ENCODE data around the gene SERGEF. TPM values are rescaled to one million over a fixed set of nuclear protein-coding genes. Genes with fewer than 3 reads are reported as not detected.

Gene SERGEF
- polyA plus RNA-seq, 3 donors, result 14.3 to 33.7 (median 33.3) TPM

- WGBS (ENCODE audit: insufficient coverage), result 87% methylated on average over 5 of the region's 8 CpGs
- H3K27ac ChIP-seq (ENCODE audit: low read depth in 1 of 2, low read length in 2 of 2), result no peak overlapping the region
- Mint-ChIP-seq H3K9me3 (peaks cover 0 to 3% (median 0%) of the 10 kb centered on the region in 7 donors), H3K4me1 (peaks cover 15% of the 10 kb centered on the region), H3K36me3 (peaks cover 1 to 6% of the 10 kb centered on the region in 2 donors), H3K27ac (peak overlapping the region in 1 of 7 donors; percentile 59), H3K4me3 (peak overlapping the region in 1 of 2 donors; percentile 100), H3K27me3 (ENCODE audit: low read depth in 3 of 3) (peaks cover 9 to 12% (median 11%) of the 10 kb centered on the region in 3 donors)
- TF ChIP-seq, protein P1, sequence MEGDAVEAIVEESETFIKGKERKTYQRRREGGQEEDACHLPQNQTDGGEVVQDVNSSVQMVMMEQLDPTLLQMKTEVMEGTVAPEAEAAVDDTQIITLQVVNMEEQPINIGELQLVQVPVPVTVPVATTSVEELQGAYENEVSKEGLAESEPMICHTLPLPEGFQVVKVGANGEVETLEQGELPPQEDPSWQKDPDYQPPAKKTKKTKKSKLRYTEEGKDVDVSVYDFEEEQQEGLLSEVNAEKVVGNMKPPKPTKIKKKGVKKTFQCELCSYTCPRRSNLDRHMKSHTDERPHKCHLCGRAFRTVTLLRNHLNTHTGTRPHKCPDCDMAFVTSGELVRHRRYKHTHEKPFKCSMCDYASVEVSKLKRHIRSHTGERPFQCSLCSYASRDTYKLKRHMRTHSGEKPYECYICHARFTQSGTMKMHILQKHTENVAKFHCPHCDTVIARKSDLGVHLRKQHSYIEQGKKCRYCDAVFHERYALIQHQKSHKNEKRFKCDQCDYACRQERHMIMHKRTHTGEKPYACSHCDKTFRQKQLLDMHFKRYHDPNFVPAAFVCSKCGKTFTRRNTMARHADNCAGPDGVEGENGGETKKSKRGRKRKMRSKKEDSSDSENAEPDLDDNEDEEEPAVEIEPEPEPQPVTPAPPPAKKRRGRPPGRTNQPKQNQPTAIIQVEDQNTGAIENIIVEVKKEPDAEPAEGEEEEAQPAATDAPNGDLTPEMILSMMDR (IDR thresholded peaks at IDR 0.05), result no peak
- H4K20me1 ChIP-seq (ENCODE audit: insufficient read depth, low read length), result no peaks in the 10 kb centered on the region
- H3K79me2 ChIP-seq (ENCODE audit: insufficient read depth, low read length), result no peaks in the 10 kb centered on the region
- H3K9me3 ChIP-seq (replicated peaks in 1 of 2; ENCODE audit: control insufficient read depth in 1 of 2, insufficient read depth in 1 of 2, low read length in 2 of 2), result no peaks in the 10 kb centered on the region
- peaks cover 13 to 19% of the 10 kb centered on the region in 2 donors for H3K4me1 ChIP-seq (ENCODE audit: control insufficient read depth in 1 of 2, insufficient read depth in 2 of 2, low read length in 2 of 2)
- no peak for DNase-seq
- peaks cover 10 to 11% of the 10 kb centered on the region in 2 donors for H3K27me3 ChIP-seq (ENCODE audit: control insufficient read depth in 2 of 2, insufficient read depth in 2 of 2, low read length in 2 of 2)
- no peak overlapping the region for H3K4me2 ChIP-seq (replicated peaks; ENCODE audit: extremely low read depth, low read length, poor library complexity, severe bottlenecking)
- intact Hi-C loops (cut with micrococcal nuclease), result loop anchor here in 1 of 2 donors (10.0 kb wide), 1 partner anchor 93 kb away; the partner anchor contains the start of gene SAAL1
- H2AFZ ChIP-seq (ENCODE audit: insufficient read depth, low read depth, low read length, poor library complexity, severe bottlenecking), result peak overlapping the region; percentile 98
- H3K36me3 ChIP-seq (replicated peaks in 1 of 2; ENCODE audit: control insufficient read depth in 1 of 2, insufficient read depth in 2 of 2, low read length in 2 of 2), result peaks cover 0 to 3% of the 10 kb centered on the region in 2 donors
- no peak overlapping the region for H3K9ac ChIP-seq (ENCODE audit: insufficient read depth, low read length, poor library complexity, severe bottlenecking)
- H3K4me3 ChIP-seq (replicated peaks in 1 of 3; ENCODE audit: low read depth in 2 of 3, low read length in 3 of 3), result no peak overlapping the region
Measured at GRCh38 chr11:18011633-18012032, 1.2 kb downstream of the SERGEF start.

- no peak overlapping the region for H3K4me3 ChIP-seq (replicated peaks in 1 of 3; ENCODE audit: low read depth in 2 of 3, low read length in 3 of 3)
- H3K9me3 ChIP-seq (replicated peaks in 1 of 2; ENCODE audit: control insufficient read depth in 1 of 2, insufficient read depth in 1 of 2, low read length in 2 of 2), result no peaks in the 10 kb centered on the region
- Mint-ChIP-seq H3K36me3 (peaks cover 7 to 9% of the 10 kb centered on the region in 2 donors), H3K27me3 (ENCODE audit: low read depth in 3 of 3) (peaks cover 9 to 12% (median 11%) of the 10 kb centered on the region in 3 donors), H3K4me1 (peaks cover 15% of the 10 kb centered on the region), H3K4me3 (no peak overlapping the region), H3K27ac (no peak overlapping the region), H3K9me3 (peaks cover 0 to 3% (median 0%) of the 10 kb centered on the region in 7 donors)
- peak overlapping the region; percentile 98 for H2AFZ ChIP-seq (ENCODE audit: insufficient read depth, low read depth, low read length, poor library complexity, severe bottlenecking)
- intact Hi-C loops (cut with micrococcal nuclease), result loop anchor here in 1 of 2 donors (10.0 kb wide), 1 partner anchor 94 kb away; the partner anchor contains the start of gene SAAL1
- no peak overlapping the region for H3K4me2 ChIP-seq (replicated peaks; ENCODE audit: extremely low read depth, low read length, poor library complexity, severe bottlenecking)
- no peaks in the 10 kb centered on the region for H4K20me1 ChIP-seq (ENCODE audit: insufficient read depth, low read length)
- TF ChIP-seq, protein P1 (IDR thresholded peaks at IDR 0.05), result no peak
- WGBS (ENCODE audit: insufficient coverage), result 91% methylated on average over 6 of the region's 10 CpGs
- no peaks in the 10 kb centered on the region for H3K79me2 ChIP-seq (ENCODE audit: insufficient read depth, low read length)
- no peak overlapping the region for H3K9ac ChIP-seq (ENCODE audit: insufficient read depth, low read length, poor library complexity, severe bottlenecking)
- no peak overlapping the region for H3K27ac ChIP-seq (ENCODE audit: low read depth in 1 of 2, low read length in 2 of 2)
- no peak for DNase-seq
- peaks cover 3 to 8% of the 10 kb centered on the region in 2 donors for H3K36me3 ChIP-seq (replicated peaks in 1 of 2; ENCODE audit: control insufficient read depth in 1 of 2, insufficient read depth in 2 of 2, low read length in 2 of 2)
- peaks cover 13 to 19% of the 10 kb centered on the region in 2 donors for H3K4me1 ChIP-seq (ENCODE audit: control insufficient read depth in 1 of 2, insufficient read depth in 2 of 2, low read length in 2 of 2)
- H3K27me3 ChIP-seq (ENCODE audit: control insufficient read depth in 2 of 2, insufficient read depth in 2 of 2, low read length in 2 of 2), result peaks cover 10 to 11% of the 10 kb centered on the region in 2 donors
Measured at GRCh38 chr11:18010977-18011586, 1.8 kb downstream of the SERGEF start.

Data from CD14-positive monocyte (primary cell).